Midbrain (tissue), 1 donor: ENCODE measurements around the gene ST3GAL2.
"Not testable (repeated sequence)": the region's sequence is repeated elsewhere in the genome, so short reads cannot be mapped to it uniquely, and the experiment has no call there.

ENCODE experiments used
- DNase-seq: peaks from one replicate; lab custom pipeline; 2025; lab: John Stamatoyannopoulos, UW

The ST3GAL2 gene

GRCh38 chr16:70332728-70333127, 106.2 kb downstream of the ST3GAL2 start:
- DNase-seq: not testable (repeated sequence)

- peak; percentile 26 for DNase-seq
Measured at GRCh38 chr16:70331588-70332358, 107.1 kb downstream of the ST3GAL2 start.

GRCh38 chr16:70331091-70331490, 107.8 kb downstream of the ST3GAL2 start:
- DNase-seq: no peak
